Measurements from ENCODE around the gene UBR7.

UBR7 gene

GRCh38 chr14:93195316-93195999 is 11.6 kb upstream of the UBR7 start:
- no peaks in the 10 kb centered on the region for H3K9me2 ChIP-seq (replicated peaks; ENCODE audit: low read depth, low read length)
- H2AFZ ChIP-seq (ENCODE audit: low read length): no peak overlapping the region
- no peak overlapping the region for H3K4me3 ChIP-seq (ENCODE audit: low read length, poor library complexity, severe bottlenecking)
- H3K9ac ChIP-seq (ENCODE audit: low read depth, low read length, poor library complexity, severe bottlenecking): no peak overlapping the region
- 0 out of 2 replicates have a peak, but pooled peaks cover 3% of the 10 kb centered on the region for H3K36me3 ChIP-seq (ENCODE audit: insufficient read depth, low read length)
- no peaks in the 10 kb centered on the region for H3K27me3 ChIP-seq (ENCODE audit: insufficient read depth, low read length, poor library complexity, severe bottlenecking)
- no peaks in the 10 kb centered on the region for H3K4me1 ChIP-seq (ENCODE audit: insufficient read depth, low read length, poor library complexity, severe bottlenecking)
- no peaks in the 10 kb centered on the region for H3K9me3 ChIP-seq (ENCODE audit: insufficient read depth, low read depth, low read length)
- H4K20me1 ChIP-seq (ENCODE audit: insufficient read depth, low read length, poor library complexity, severe bottlenecking): no peaks in the 10 kb centered on the region
- TF ChIP-seq, protein P1, sequence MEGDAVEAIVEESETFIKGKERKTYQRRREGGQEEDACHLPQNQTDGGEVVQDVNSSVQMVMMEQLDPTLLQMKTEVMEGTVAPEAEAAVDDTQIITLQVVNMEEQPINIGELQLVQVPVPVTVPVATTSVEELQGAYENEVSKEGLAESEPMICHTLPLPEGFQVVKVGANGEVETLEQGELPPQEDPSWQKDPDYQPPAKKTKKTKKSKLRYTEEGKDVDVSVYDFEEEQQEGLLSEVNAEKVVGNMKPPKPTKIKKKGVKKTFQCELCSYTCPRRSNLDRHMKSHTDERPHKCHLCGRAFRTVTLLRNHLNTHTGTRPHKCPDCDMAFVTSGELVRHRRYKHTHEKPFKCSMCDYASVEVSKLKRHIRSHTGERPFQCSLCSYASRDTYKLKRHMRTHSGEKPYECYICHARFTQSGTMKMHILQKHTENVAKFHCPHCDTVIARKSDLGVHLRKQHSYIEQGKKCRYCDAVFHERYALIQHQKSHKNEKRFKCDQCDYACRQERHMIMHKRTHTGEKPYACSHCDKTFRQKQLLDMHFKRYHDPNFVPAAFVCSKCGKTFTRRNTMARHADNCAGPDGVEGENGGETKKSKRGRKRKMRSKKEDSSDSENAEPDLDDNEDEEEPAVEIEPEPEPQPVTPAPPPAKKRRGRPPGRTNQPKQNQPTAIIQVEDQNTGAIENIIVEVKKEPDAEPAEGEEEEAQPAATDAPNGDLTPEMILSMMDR (conservative IDR thresholded peaks at IDR 0.05; ENCODE audit: low read length): no peak
- TF ChIP-seq EZH2phosphoT487 (IDR thresholded peaks at IDR 0.05; ENCODE audit: borderline replicate concordance): no peak
- H3K79me2 ChIP-seq (ENCODE audit: insufficient read depth, low read length): no peaks in the 10 kb centered on the region
- no peaks in the 10 kb centered on the region for H3F3A ChIP-seq (ENCODE audit: low read depth)
- H3K4me2 ChIP-seq (ENCODE audit: low read depth, low read length, poor library complexity, severe bottlenecking): no peak overlapping the region

GRCh38 chr14:93199031-93199430 is 8.0 kb upstream of the UBR7 start:
- no peak overlapping the region for H2AFZ ChIP-seq (ENCODE audit: low read length)

DNA sequence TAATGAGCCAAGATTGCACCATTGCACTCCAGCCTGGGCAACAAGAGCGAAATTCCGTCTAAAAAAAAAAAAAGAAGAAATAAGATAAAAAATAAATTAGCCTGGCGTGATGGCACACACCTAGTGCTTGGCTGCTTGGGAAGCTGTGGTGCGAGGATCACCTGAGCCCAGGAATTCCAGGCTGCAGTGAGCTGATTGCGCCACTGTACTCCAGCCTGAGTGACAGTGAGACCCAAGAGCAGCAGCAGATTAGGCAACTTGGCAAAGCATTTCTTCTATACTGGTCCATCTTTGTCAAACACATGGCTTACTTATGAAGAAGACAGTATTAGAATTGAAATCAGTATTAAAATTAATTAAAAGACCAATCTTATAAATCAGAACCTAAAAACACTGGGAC is 6.5 kb upstream of the UBR7 start:
- H3K79me2 ChIP-seq (ENCODE audit: insufficient read depth, low read length): peaks cover 33% of the 10 kb centered on the region
- no peaks in the 10 kb centered on the region for H3K9me3 ChIP-seq (ENCODE audit: insufficient read depth, low read depth, low read length)
- H3K27me3 ChIP-seq (ENCODE audit: insufficient read depth, low read length, poor library complexity, severe bottlenecking): no peaks in the 10 kb centered on the region
- H3K4me3 ChIP-seq (ENCODE audit: low read length, poor library complexity, severe bottlenecking): no peak overlapping the region
- no peak overlapping the region for H3K4me2 ChIP-seq (ENCODE audit: low read depth, low read length, poor library complexity, severe bottlenecking)
- no peak overlapping the region for H3K9ac ChIP-seq (ENCODE audit: low read depth, low read length, poor library complexity, severe bottlenecking)
- 0 out of 2 replicates have a peak, but pooled peaks cover 3% of the 10 kb centered on the region for H3K36me3 ChIP-seq (ENCODE audit: insufficient read depth, low read length)
- no peak overlapping the region for H2AFZ ChIP-seq (ENCODE audit: low read length)
- TF ChIP-seq, protein P1 (conservative IDR thresholded peaks at IDR 0.05; ENCODE audit: low read length): no peak
- TF ChIP-seq EZH2phosphoT487 (IDR thresholded peaks at IDR 0.05; ENCODE audit: borderline replicate concordance): no peak
- no peaks in the 10 kb centered on the region for H3K9me2 ChIP-seq (replicated peaks; ENCODE audit: low read depth, low read length)
- H3K4me1 ChIP-seq (ENCODE audit: insufficient read depth, low read length, poor library complexity, severe bottlenecking): peaks cover 8% of the 10 kb centered on the region
- no peaks in the 10 kb centered on the region for H3F3A ChIP-seq (ENCODE audit: low read depth)
- H4K20me1 ChIP-seq (ENCODE audit: insufficient read depth, low read length, poor library complexity, severe bottlenecking): peaks cover 17% of the 10 kb centered on the region

More at GRCh38 chr14:93199031-93199430, 8.0 kb upstream of the UBR7 start:
- Histone ChIP-seq H3K27me3 (ENCODE audit: insufficient read depth, low read length, poor library complexity, severe bottlenecking) (no peaks in the 10 kb centered on the region), H3K4me3 (ENCODE audit: low read length, poor library complexity, severe bottlenecking) (no peak overlapping the region), H4K20me1 (ENCODE audit: insufficient read depth, low read length, poor library complexity, severe bottlenecking) (peaks cover 4% of the 10 kb centered on the region), H3K9ac (ENCODE audit: low read depth, low read length, poor library complexity, severe bottlenecking) (no peak overlapping the region), H3K9me2 (replicated peaks; ENCODE audit: low read depth, low read length) (no peaks in the 10 kb centered on the region), H3K4me1 (ENCODE audit: insufficient read depth, low read length, poor library complexity, severe bottlenecking) (no peaks in the 10 kb centered on the region), H3K4me2 (ENCODE audit: low read depth, low read length, poor library complexity, severe bottlenecking) (no peak overlapping the region), H3K79me2 (ENCODE audit: insufficient read depth, low read length) (peaks cover 18% of the 10 kb centered on the region), H3K36me3 (ENCODE audit: insufficient read depth, low read length) (0 out of 2 replicates have a peak, but pooled peaks cover 3% of the 10 kb centered on the region), H3F3A (ENCODE audit: low read depth) (no peaks in the 10 kb centered on the region), H3K9me3 (ENCODE audit: insufficient read depth, low read depth, low read length) (no peaks in the 10 kb centered on the region)
- TF ChIP-seq EZH2phosphoT487 (IDR thresholded peaks at IDR 0.05; ENCODE audit: borderline replicate concordance): no peak
